GM04504 (cell line): ENCODE data around the gene SMAD7.

Experiments used
- DNase-seq: peaks from one replicate; pipeline ENCODE4 v3.0.0-alpha.2; 2012; ENCODE audit warnings: low read depth

The SMAD7 gene, protein sequence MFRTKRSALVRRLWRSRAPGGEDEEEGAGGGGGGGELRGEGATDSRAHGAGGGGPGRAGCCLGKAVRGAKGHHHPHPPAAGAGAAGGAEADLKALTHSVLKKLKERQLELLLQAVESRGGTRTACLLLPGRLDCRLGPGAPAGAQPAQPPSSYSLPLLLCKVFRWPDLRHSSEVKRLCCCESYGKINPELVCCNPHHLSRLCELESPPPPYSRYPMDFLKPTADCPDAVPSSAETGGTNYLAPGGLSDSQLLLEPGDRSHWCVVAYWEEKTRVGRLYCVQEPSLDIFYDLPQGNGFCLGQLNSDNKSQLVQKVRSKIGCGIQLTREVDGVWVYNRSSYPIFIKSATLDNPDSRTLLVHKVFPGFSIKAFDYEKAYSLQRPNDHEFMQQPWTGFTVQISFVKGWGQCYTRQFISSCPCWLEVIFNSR

DNA sequence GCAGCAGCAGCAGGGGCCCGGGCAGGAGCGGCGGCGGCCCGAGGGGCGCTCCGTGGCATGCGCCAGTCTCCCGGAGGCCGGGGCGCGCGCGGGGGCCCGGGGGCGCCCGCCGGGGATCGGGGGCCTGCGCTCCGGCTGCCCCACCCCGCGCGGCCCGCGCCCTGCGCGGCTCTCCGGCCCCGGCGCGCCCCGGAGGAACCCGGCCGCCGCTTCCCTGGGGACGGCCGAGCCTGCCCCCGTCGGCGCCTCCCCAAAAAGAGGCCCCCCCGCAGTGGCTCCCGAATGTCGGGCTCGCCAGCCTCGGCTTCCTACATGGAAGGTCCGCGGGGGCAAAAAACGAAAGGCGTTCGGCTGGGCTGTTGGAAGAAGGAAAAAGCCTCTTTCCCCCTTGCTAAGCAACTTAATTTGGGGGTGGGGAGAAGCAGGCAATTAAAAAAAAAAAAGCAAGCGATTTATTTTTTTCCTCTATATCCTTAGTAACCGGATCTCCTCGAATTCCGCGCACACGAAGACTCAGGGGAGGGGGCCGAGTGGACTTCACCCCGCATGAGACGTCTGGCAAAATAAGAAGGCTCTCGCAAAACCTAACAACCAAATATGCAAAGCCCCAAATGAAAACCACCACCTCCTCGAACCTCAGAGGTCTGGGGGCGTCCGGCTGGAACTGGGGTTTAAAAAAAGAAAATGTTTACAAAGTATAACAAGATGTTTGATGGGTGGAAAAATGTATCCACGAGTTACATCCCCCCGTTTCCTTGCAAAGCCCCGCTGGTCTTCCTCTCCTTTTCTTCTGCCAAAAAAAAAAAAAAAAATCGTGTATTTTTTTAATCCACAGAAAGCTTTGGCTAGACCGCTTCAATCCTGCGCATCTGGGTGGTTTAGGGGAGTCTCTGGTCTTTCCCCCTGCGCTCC is at the start of gene SMAD7:
Gene SMAD7 (minus strand): TSS at position 430 of the 912 bp plus-strand sequence. CDS start 541 bp downstream, outside the sequence.
- DNase-seq: no peak

DNA sequence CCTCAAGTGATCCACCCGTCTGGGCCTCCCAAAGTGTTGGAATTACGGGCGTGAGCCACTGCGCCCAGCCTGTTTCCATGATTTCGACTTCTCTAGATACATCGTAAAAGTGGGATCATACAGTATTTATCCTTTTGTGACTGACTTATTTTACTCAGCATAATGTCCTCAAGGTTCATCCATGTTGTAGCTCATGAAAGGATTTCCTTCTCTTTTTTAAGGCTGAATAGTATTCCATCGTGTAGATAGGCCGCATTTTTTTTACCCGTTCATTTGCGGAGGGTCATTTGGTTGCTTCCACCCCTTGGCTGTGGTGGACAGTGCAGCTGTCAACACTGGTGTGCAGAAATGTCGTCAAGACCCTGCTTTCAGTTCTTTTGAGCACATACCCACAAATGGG is 48.8 kb upstream of the SMAD7 start:
- no peak for DNase-seq

DNA sequence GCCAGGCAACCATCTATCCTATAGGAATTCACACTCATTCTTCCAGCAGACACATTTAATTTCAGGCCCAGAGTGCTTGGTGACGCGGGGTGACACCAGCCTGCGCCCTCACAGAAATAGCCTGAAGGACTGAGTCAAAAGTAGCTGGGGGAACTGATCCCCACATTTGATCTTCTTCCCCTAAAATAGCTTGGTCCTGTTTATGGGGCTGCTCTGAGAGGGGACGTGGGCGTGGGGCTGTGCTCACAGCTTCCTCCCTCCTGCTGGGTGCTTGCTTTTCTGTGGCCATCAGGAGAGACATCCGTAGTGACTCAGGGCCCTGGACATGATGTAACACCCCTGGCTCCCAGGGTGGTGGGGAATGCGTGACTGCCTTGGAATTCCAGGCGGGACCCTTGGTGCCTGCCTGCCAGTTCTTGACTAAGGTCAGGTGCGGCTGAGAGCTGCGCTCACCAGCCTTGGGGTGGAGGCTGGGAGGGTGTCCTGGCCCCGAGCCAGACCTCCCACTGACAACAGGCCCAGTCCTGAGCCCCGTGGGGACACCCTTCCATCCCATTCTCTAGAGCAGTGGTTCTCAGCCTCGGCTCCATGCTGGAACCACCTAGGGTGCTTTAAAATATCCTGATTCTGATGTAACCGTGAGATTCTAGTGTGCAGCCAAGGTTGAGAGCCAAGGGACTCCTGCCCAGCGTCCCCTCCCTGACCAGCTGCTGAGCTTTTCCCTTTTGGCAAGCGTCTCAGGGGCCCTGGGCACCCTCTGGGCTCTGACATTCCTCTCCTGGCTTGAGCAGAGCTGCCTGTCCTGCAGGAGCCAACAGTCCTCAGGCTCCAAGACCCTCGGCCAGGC is 47.4 kb upstream of the SMAD7 start:
- peak; percentile 97 for DNase-seq

DNA sequence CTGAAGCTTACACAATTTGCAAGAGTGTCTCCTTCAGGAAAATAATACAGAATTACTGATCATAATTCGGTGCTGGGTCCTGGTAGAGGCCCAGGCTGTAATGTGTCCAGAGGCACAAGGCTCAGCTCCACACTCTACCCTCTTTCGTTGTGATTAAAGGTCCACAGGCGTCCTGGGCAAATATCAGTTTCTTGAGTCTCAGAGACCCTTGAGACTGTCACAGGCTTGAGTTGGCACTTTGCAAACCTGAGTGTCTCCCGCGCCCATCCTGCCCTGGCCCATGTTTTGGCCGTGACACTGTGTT is 46.9 kb upstream of the SMAD7 start:
- no peak for DNase-seq

DNA sequence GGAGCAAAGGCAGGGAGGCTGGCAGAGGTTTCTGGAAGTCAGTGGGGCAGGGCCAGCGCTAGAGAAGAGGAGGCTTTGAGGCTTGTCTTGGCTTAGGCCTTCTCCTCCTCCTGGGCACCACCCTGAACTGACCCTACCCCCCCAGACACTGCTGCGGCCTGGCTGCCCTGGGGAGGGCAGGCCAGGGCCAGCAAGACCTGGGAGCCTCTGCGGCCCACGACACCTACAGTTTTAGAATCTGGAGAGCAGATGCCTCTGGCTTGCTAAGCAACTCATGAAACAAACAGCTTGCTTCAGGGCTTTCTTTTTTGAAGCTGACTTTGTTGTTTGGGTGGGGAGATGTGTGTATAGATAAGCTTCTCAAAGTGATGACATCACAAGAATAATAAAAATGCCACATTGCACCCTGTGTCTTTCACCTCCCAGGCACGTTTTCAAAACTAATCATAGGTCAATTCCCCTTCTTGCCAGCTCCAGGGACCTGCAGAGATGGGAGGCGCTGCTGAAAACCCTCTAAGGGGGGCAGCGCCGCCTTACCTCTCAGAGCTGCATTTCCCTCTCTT is 46.2 kb upstream of the SMAD7 start:
- peak; percentile 96 for DNase-seq

DNA sequence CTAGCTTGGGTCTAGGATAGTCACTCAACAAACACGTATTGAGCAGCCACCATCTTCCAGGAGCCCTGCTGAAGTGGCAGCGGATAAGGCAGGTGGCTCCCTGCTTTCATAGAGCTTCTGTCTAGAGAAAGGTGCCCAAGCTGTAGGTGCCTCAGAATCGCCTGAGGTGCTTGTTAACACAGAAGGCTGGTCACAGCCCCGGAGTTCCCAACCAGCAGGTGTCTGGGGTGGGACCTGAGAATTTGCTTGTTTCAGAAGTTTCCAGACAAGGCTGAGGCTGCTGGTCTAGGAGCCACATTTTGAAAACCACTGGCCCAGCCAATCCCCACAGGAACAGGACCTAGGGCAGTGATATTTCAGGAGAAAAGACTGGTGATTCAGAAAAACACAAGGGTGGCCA is 45.3 kb upstream of the SMAD7 start:
- DNase-seq: no peak

DNA sequence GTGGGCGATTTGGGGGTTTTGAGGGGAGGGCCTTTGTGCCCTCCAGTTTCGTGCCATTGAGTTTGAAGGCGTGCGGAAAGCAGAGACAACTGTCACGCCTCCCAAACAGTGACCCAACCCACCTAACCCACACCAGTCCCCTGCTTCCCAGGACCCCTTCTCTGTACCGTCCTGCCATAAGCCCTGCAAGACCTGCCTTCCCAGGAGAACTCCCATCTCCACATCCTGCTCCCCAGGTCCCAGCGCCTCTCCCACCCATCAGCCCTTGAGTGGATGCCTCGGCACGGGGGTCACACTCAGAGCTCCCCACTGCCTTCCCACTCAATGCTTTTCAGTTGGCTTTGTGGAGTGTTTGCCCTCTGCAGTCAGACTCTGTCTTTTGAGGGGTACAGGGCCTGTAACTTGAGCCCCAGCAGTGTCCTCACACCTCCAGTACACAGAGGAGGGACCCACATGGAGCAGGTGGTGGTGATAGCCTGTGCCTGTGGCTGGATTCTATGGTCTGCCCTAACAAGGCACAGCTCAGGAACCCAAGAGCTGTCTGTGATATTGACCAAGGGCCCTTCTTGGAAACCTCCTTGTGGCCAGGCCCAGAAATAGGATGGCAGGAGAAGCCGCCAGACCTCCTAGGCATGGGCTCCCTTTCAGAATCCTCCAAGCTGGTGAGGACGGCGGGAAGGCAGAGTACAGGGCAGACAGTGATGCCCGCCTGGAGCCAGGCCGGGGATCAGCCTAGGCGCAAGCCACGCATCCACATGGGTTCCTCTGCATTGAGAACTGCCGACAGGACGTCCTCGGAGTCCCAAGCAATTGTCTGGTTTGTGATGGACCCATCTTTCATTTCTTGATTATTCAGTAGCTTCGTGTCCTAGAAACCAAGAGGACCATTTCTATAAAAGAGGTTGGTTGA is 44.4 kb upstream of the SMAD7 start:
- DNase-seq: no peak

DNA sequence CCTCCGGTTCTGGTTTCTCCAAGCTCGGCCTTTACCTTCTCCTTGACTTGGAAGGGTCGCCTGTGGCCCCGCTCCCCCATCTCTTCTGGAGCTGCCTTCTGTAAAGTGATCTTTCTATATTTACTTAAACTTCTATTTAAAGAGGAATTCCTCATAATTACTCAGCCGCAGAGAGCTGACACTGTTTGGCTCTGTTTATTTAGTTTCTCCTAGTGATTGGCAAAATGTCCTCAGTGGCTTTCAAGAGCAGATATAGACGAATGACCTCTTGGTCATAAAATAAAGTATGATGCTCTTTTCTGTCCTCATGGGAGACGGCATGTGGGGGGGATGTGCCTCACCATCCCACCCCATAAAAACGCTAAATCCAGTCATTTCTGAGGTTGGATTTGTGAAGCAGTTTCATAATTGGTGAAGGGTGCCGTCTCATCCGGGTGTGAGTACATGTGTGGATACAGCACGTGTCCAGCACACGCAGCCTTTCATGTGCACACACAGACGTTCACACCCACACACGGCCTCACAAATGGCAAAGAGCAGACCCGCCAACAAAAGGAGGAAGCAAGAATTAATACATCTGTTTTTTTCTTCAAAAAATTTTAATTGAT is 43.4 kb upstream of the SMAD7 start:
- DNase-seq: peak; percentile 89

DNA sequence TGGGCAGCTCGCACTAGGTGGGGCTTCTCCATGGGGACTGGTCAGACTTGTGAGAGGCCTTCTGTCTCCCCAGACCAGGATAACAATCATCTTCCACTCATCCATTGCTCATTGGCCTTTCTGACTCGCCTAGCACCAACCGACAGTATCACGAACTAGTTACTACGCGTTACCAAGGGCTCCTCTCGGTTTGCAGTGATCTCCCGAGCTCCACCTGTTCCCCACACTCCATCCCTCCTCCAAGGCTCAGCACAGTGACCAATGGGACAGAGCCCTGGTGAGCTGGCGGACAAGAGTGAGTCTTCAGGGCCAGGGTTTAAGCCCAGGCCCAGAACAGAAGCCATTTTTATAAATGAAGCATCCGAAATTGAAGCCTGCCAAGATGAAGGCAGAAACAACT is 42.8 kb upstream of the SMAD7 start:
- no peak for DNase-seq

DNA sequence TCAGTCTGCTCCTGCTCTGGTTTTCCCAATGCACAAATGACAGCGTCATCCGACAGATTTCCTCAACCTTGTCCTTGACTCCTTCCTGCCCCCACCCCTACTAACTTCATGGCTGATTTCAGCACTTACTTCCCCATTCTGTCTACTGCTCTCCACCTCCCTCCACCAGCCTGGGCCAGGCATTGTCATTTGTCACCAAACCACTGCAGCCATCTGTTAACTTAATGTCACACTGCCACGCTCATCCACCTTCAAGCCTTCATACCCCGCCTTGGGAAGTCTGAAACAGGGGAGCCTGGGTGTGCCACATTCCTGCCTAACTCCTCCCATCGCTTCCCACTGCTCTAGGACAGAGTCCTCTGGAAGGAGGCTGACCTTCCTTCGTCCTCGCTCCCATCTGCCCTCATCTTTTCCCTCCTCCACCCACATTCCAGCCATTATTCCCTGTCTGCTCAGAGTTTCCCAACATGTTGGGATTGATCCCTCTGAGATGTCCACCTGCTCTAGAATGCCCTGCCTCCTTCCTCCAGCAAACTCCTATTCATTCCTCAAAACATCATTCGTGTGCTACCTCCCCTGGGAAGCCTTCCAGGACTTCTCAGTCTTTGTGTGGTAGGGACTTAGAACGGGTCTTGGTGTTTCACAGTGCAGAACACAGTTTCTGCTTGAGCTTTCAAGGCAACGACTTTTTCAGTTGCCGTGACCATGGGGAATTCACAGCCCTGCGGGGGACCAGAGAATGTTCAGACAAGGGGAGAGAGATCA is 42.2 kb upstream of the SMAD7 start:
- no peak for DNase-seq

DNA sequence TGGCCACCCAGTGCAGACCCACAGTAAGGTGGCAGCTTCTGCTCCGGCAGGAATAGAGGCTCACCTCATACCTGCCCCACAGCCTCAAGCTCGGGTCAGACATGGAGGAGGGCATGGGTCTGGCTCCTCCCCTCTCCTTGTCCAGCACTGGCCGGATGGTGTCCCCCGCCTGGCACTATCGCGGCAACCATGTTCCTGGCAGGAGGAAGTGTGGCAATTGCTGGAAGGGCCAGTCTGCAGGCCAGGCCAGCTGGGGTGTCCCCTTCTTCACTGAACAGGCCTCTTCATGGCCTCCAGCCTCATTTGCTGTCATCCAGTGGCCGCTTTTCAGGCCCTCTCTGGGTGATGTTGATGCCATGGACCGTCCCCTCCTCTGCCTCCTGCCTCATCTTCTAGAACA is 41.4 kb upstream of the SMAD7 start:
- DNase-seq: no peak

DNA sequence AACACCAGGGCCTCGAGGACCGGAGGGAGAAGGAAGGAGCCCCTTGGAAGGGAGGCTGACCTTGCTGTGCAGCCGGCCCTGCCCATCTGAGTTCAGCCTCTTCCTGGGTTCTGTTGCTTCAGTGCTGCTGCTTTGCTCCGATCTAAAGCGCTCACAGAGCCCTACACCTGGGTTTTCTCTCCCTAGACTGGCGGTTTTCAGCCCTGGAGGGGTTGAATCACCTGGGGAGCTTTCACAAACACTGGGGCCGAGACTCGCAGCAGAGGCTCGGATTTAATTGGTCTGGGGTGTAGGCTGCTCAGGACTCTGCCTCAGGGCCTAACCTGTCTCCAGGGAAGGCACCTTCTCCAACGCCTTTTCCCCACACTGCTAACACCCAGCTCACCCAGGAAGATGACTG is 40.9 kb upstream of the SMAD7 start:
- DNase-seq: no peak

DNA sequence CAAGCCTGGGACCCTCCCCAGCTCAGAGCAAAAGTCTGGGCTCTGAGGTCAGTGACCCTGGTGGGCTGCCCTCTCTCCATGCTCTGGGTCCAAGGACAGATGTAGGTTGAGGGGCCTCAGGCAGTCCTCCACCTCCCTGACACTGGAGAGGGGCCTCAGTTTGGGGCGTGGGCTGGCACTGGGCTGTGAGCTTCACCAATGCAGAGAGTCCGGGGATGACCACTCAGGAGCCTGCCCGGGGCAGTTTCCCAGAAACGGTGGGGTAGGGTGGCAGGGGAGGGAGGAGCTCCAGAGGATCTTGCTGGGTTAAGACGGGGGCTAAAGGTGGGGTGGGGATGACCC is 40.5 kb upstream of the SMAD7 start:
- DNase-seq: no peak

DNA sequence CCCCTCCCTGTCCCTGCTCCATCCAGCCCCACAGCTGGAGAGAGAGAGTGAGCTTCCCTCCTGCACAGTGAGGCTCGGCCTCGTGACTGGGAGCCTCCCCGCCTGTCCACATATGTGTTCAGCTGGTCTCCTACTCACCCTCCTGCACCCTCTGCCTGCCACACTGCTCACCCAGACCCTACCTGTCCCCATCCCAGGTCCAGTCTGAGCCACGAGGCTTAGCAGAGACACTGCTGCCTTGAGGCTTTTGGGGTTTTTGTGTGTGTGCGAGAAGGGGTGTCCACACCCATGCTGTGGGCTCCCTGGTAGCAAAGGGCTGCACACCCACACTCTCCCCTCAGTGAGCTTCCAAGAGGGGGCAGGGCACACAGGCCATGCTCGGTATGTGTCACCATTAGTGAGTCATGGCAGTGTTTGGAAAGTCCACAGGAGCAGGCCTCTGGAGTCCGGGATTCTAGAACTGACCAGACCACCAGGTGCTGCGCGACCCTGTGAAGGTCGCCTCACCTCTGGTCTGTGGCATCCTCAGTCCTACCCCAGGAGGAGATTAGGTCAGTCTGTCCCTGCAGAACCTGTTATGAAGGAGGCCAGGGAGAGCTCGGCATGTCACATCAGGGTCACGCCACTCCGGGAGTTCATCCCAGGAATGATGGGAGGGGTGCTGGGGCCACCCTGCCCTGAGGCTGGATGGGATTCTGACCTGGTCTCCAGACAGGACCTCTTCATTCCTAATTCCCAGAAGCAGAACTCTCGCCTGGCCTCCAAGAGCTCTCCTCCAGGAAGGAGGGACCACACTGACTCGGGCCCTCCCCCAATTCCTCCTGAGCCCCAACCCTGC is 39.9 kb upstream of the SMAD7 start:
- peak; percentile 54 for DNase-seq

DNA sequence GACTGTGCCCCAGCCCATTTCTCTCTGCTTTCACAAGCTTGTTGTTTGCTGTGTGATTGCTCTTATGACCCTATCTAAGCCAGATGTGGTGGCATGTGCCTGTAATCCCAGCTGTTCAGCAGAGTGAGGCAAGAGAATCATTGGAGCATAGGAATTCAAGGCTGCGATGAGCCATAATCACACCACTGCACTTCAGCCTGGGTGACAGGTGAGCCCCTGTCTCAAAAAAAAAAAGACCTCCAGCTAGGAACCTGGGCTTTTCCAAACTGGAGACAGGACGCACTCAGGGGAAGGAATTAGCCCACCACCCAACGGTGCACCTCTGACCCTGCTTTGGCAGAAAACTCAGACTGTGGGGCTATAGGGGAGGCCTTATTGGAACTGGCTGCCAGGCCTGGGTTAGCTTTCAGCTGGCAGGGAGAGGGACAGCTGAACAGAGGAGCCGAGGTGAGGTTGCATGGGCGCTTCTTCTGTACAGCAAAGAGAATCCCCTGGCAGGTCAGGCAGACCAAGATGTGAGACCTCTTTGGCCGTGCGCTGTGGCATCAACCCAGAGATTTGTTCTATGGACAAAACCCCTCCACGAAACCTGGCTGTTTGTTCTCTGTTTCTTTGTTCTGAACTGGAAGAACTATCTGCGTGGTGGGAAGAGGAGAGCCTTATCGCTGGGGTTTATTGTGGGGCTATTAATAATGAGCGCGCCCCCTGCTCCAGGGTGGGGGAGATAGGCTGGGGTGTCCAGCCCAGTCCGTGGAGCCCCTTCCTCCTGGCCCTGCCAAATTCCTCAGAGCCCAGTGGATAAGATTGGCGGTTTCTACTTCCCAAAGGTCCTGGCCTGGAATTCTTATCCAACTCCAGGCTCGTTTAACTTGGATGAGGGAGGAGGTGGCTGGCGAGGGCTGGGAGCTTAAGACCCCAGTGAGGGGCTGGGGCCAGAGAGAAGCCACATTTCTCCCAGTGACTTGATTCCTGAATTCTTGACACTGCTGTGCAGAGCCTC is 38.8 kb upstream of the SMAD7 start:
- no peak for DNase-seq

DNA sequence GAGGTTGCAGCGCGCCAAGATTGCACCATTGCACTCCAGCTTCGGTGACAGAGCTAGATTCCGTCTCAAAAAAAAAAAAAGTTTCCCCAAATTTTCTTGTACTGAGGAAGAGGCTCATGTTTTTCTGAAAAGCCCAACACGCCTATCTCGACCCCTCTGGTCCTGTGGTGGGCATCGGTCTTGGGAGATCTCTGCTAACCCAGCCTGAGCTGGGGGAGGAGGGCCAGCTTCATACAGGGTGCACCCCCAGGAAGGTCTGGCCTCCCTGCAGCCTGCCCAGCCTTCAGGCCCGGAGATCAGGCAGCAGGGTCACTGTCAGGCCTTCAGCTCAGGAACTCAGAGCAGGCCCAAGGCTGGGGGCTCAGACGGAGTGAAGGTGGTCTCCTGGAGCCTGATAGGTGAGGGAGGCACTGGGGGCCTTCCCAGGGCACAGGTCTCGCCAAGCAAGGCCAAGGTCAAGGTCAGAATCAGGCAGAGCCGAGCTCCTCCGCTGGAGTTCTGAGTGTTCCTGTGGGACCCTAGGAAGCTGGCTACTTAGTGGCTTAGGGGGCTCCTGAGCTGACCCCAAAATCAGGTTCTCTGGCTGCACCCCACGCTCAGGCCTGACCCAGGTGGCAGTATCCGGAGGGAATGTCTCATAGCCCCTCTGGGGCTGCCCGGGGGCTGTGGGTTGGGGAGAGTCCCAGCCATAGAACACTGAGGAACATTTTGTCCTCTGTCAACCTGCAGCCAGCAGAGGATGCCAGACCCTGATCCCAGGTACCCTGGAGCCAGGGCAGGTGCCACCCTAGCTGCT is 37.9 kb upstream of the SMAD7 start:
- DNase-seq: no peak

DNA sequence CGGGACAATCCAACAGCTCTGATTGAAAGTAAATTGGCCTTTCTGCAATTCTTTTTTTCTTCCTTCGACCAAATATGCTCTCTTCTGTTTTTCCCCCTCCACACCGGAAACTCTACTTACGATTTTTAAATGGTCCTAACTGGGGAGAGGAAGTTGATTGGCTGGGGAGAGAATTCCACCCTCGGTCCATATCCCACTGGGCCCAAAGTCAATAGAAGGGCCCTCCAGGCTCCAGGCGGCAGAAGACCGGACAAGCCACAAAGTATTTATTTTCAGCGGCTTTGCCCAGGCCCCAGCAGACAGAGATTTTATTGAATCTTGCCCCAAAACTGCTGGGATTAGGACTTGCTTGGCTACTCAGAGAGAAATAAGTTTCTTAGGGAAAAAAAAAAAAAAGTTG is 37.1 kb upstream of the SMAD7 start:
- DNase-seq: no peak
